ENCODE data around the gene SLMAP. TPM values are rescaled to one million over a fixed set of nuclear protein-coding genes. Genes with fewer than 3 reads are reported as not detected.

SLMAP gene
- total and polyA plus RNA-seq, 2 of the 4 experiments (the other 2 are of a cell fraction): 15.5 to 26.5 TPM

- Histone ChIP-seq H2BK120ac (ENCODE audit: low read depth, low read length) (no peak overlapping the region), H3K23ac (ENCODE audit: low read depth, low read length) (no peak overlapping the region), H2AK9ac (replicated peaks; ENCODE audit: low read depth, low read length, poor library complexity) (no peak overlapping the region), H3K4me3 (ENCODE audit: insufficient read depth, low read depth, low read length) (no peak overlapping the region), H2AK5ac (ENCODE audit: low read depth, low read length) (no peak overlapping the region), H4K20me1 (ENCODE audit: insufficient read depth, low read length) (no peaks in the 10 kb centered on the region), H3K18ac (ENCODE audit: low read depth, low read length) (no peak overlapping the region), H2BK20ac (ENCODE audit: low read depth, low read length) (no peak overlapping the region), H3K9me3 (ENCODE audit: control insufficient read depth, insufficient read depth, low read length) (no peaks in the 10 kb centered on the region), H3K27ac (ENCODE audit: insufficient read depth, low read length) (no peak overlapping the region), H4K91ac (ENCODE audit: insufficient read depth, low read depth, low read length) (no peak overlapping the region), H3K27me3 (ENCODE audit: control insufficient read depth, insufficient read depth, low read length) (no peaks in the 10 kb centered on the region), H2BK15ac (ENCODE audit: low read depth, low read length) (no peak overlapping the region), H3K9me1 (ENCODE audit: insufficient read depth, low read length) (no peaks in the 10 kb centered on the region), H3K4me1 (ENCODE audit: control insufficient read depth, insufficient read depth, low read length) (no peaks in the 10 kb centered on the region), H2BK5ac (ENCODE audit: low read depth, low read length, poor library complexity, severe bottlenecking) (no peak overlapping the region), H4K5ac (ENCODE audit: low read depth, low read length) (no peak overlapping the region), H3K36me3 (ENCODE audit: control insufficient read depth, insufficient read depth, low read length) (peaks cover 5% of the 10 kb centered on the region), H3K4ac (ENCODE audit: low read depth, low read length) (no peak overlapping the region), H2AFZ (replicated peaks; ENCODE audit: low read length, poor library complexity) (no peak overlapping the region), H3K79me1 (ENCODE audit: low read depth in 1 of 2, low read length in 2 of 2) (peaks cover 0 to 3% of the 10 kb centered on the region in 2 experiments; a peak in 1 of 4 replicates), H3K56ac (ENCODE audit: extremely low read depth, insufficient read depth, low read length) (no peak overlapping the region), H4K8ac (ENCODE audit: low read depth in 2 of 2, low read length in 2 of 2) (no peak overlapping the region), H3K9ac (ENCODE audit: low read depth, low read length) (no peak overlapping the region), H3K14ac (replicated peaks; ENCODE audit: low read depth, low read length) (no peak overlapping the region), H3K4me2 (ENCODE audit: low read depth, low read length) (no peak overlapping the region)
- BruUV-seq (replicated peaks): no TSS peak
- in situ Hi-C loops (cut with MboI; ENCODE audit: low sequenced_read_pairs) (no loop called here), dilution Hi-C loops (cut with HindIII; ENCODE audit: low sequenced_read_pairs, unreplicated experiment) (no loop called here), intact Hi-C loops (cut with micrococcal nuclease) (no loop called here)
- WGBS, 2 experiments (ENCODE audit: extremely low coverage in 2 of 2, insufficient read length in 1 of 2): no CpG with 5 or more reads among the region's 2 CpGs
- POLR2A ChIA-PET (ENCODE audit: unreplicated experiment): no interaction called here
- CTCF ChIA-PET: no interaction called here
- ATAC-seq (ENCODE audit: low read depth): no peak
- peak; percentile 37 for DNase-seq
- no peak for TF ChIP-seq BHLHE40 (IDR thresholded peaks at IDR 0.05; ENCODE audit: low read depth, low read length)
- no peak for TF ChIP-seq MXI1 (IDR thresholded peaks at IDR 0.05; ENCODE audit: borderline replicate concordance, low read depth, low read length)
- TF ChIP-seq CHD1 (IDR thresholded peaks at IDR 0.05; ENCODE audit: low read depth, low read length): no peak
- TF ChIP-seq ELK1 (IDR thresholded peaks at IDR 0.05; ENCODE audit: borderline replicate concordance, low read depth, low read length): no peak
- no peak for TF ChIP-seq RCOR1 (IDR thresholded peaks at IDR 0.05; ENCODE audit: insufficient replicate concordance, low read length)
- TF ChIP-seq NFE2L2 (IDR thresholded peaks at IDR 0.05; ENCODE audit: low read depth, low read length): no peak
- no peak for TF ChIP-seq USF2 (IDR thresholded peaks at IDR 0.05; ENCODE audit: low read depth, low read length)
- no peak for TF ChIP-seq CEBPB (IDR thresholded peaks at IDR 0.05; ENCODE audit: low read depth, low read length)
- TF ChIP-seq SMC3 (IDR thresholded peaks at IDR 0.05; ENCODE audit: low read depth, low read length): no peak
- TF ChIP-seq RFX5 (IDR thresholded peaks at IDR 0.05; ENCODE audit: low read depth, low read length): no peak
- TF ChIP-seq MAFK (IDR thresholded peaks at IDR 0.05; ENCODE audit: low read depth, low read length): no peak
These were observed 134.8 kb downstream of the SLMAP start for GRCh38 chr3:57890874-57891273.
